DMS114 treated with DMSO at 0.1 percent for 48 hours (cell line): Measurements from ENCODE around the gene ADGRV1.
"Not testable (repeated sequence)": the region's sequence is repeated elsewhere in the genome, so short reads cannot be mapped to it uniquely, and the experiment has no call there.

Source experiments
- DNase-seq: peaks from one replicate; lab custom pipeline; 2025; ENCODE audit not compliant: unreplicated experiment; lab: John Stamatoyannopoulos, UW

ADGRV1 gene

GRCh38 chr5:91049112-91049511, 490.5 kb downstream of the ADGRV1 start:
- no peak for DNase-seq

DNA sequence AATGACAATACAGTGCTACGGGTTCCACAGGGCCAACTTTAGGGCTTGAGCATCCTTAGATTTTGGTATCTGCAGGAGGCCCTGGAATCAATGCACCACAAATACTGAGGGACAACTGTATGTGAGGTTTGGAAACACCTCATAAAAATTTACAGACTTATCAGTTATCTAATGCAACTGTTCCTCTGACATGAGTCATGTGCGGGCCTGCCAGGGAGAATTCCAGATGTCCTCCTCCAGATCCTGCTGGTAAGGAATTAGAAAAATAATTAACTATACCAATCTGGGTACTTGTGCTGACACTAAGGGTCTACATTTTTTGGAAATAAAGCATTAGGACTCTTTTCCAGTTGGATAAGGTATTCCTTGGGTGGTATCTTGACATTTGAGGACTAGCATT, 491.2 kb downstream of the ADGRV1 start:
- no peak for DNase-seq

DNA sequence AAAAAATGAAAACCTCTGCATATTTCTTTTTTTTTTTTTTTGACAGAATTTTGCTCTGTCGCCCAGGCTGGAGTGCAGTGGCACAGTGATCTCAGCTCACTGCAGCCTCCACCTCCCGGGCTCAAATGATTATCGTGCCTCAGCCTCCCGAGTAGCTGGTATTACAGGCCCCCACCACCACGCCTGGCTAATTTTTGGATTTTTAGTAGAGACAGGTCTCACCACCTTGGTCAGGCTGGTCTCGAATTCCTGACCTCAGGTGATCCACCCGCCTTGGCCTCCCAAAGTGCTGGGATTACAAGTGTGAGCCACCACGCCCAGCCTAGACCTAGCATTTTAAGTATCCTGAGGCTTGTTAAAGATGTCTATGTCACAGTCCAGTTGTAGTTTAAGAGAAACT, 493.8 kb downstream of the ADGRV1 start:
- DNase-seq = not testable (repeated sequence)

- DNase-seq = no peak
Observed at GRCh38 chr5:91052977-91053740, 494.6 kb downstream of the ADGRV1 start.

DNA sequence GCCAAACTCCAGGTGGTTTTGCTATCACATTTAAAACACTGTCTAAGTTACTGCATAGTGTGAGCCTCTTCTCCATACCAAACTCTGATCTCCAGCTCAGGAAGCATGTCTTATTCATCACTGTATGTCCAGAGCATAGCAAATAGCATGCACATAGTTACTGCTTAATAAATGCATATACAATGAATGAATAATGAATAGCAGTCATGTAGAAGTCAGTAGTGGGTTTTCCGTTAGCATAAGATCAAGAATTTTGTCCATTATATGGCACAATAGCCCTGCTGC, 495.1 kb downstream of the ADGRV1 start:
- no peak for DNase-seq

GRCh38 chr5:91058155-91058554, 499.6 kb downstream of the ADGRV1 start:
- no peak for DNase-seq

DNA sequence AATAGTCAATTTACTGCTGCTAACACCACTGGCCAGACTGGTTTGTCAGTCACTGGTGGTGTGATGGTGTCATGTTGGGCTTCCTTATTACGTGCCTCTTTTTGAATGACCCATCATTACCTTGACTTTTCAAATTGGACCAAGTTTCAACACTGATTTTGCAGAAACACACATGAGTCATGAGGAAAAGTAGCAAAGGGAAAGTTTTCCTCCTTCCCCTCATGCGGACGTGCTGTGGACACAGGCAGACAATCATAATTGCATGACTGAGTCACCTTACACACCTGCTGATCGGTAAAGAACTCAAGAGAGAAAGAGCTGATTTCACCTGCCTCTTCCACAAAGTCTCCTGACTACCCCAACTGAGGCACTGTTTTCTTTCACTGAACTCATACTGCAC, 500.0 kb downstream of the ADGRV1 start:
- no peak for DNase-seq

DNA sequence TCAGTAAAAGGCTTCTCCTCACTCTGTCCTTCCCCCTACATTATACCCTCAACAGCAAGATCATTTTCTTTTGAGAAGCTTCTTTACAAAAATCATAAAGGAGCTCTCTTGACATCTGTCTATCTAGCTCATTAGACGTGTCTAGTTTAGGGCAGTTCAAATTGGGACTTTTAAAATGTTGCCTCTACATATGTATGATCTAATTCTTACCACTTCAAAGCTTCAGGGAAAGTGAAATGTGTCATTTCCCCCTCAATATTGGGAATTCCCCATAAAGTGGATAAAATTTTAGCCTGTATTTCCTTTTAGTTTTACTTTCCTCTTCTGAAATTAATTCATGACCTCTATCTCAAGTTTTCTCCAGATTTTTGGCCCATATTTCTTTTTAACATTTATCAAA, 500.8 kb downstream of the ADGRV1 start:
- no peak for DNase-seq

DNA sequence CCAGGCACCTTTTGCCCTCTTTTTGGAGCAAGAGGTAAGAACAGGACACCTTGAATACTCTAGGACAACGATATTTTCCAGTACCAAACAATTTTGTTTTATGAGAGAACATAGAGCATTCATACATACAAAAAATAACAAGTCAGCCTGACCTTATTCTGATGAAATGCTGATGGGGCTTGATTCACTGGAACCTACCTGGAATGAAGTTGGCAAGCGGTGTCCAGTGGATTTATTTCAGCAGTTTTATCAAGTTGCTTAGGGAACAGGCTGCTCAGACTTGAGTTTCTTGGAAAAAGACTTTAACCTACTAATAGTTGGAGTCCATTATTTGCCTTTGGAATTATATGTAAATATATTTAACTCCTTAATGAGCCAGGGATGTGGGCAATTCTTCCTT, 502.5 kb downstream of the ADGRV1 start:
- DNase-seq = no peak

DNA sequence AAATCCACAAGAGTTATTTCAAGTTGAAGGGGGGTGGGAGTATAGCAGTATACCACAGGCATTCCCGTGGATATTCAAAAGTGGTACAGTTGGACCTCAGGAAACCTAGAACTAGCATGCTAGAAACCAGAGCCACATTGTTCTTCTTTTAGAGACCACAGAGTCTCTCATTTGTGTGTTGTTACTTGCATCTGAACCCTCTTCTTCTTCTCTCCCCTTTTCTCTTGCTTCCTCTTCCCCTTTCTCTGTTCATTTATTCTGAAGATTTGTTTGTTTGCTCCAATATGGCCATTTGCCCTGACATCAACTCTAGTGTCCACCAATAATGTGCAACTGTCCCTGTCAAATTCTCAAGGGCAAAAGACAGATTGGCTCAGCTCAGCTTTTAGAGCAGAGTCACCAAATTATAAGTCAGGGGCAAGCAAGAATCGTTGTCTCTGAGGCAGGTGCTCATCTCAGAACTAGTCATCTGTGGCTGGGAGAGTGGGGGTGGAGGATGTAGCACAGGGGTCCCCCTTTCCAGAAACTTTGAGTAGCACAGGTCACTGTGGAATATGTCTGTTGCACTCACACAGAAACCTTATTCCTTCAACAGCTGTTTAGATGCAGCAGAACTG, 503.5 kb downstream of the ADGRV1 start:
- DNase-seq = no peak

DNA sequence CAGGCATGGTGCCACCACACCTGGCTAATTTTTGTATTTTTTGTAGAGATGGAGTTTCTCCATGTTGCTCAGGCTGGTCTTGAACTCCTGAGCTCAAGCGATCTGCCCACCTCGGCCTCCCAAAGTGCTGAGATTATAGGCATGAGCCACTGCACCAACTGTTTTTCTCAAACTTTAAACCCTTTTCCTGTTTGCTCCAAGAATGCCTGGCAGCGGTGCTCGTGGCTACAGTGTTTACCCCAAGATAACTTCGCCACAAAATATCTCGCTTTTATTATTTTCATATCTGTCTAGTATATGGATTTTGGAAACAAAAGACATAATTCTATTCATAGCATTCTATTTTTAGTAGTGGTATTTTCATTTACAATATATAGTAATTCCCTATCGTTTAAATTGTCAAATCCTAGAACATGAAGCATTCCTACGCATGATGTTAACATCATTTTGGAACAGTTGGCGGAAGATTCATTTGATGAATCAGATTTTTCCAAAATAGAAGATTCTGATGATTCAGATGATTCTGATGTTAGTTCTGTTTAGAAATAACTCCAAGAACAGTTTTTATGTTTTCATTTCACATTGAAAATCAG, 504.6 kb downstream of the ADGRV1 start:
- not testable (repeated sequence) for DNase-seq

DNA sequence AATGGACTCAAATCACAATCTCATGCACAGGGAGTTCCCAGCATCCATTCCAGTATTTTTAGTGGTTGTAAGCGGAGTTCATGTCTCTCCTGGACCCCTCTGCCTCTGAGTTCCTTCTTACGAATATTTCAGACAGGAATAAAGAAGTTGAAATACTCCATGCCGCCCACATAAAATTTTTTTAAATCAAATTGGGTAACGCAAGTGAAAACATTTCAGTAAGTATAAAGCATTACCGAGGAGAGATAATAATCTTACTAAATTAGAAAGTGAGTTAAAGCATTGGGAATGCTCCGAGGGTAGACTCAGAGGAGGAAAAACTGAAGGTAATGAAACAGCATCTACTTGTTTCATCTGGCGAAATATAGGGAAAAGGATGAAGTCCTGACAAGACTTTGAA, 506.9 kb downstream of the ADGRV1 start:
- DNase-seq = no peak

DNA sequence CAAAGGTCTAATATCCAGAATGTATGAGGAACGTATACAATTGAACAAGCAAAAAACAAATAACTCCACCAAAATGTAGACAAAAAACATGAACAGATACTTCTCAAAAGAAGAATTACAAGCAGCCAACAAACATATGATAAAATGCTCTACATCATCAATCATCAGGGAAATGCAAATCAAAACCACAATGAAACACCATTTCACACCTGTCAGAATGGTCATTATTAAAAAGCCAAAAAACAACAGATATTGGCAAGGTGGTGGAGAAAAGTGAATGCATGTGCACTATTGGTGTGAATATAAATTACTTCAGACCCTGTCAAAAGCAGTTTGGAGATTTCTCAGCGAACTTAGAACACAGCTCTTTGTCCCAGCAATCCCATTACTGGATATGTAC, 510.8 kb downstream of the ADGRV1 start:
- DNase-seq = no peak

- no peak for DNase-seq
Observed at GRCh38 chr5:91070761-91071550, 512.4 kb downstream of the ADGRV1 start.

- no peak for DNase-seq
Observed at GRCh38 chr5:91072881-91073280, 514.3 kb downstream of the ADGRV1 start.

DNA sequence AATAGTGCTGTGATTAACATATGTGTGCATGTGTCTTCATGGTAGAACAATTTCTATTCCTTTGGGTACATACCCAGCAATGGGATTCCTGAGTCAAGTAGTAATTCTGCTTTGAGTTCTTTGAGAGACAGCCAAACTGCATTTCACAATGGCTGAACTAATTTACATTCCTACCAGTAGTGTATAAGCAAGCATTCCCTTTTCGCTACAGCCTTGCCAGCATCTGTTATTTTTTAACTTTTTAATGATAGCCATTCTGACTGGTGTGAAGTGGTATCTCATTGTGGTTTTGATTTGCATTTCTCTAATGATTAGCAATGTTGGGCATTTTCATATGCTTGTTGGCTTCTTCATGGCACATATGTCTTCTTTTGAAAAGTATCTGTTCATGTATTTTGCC, 516.0 kb downstream of the ADGRV1 start:
- DNase-seq = no peak

- no peak for DNase-seq
Observed at GRCh38 chr5:91076138-91076537, 517.5 kb downstream of the ADGRV1 start.

DNA sequence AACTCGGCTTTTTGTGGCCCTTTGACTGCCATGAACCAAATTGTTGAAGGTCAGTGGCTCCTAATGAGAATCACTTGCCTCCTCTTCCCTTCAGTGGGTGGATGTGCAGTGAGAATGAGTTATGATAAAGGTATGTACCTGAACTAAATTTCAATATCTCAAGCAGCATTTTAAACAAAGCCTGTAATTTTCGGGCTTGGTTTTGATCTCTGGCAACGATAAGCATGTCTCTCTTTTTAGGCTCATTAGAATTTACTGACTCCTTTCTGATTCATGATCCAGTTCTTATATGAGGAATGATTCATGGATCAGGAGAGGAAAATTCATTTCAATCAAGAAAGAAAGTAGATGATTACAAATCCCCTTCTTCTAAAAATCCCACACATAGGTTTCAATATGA, 519.0 kb downstream of the ADGRV1 start:
- no peak for DNase-seq

- DNase-seq = no peak
Observed at GRCh38 chr5:91079037-91079436, 520.4 kb downstream of the ADGRV1 start.

DNA sequence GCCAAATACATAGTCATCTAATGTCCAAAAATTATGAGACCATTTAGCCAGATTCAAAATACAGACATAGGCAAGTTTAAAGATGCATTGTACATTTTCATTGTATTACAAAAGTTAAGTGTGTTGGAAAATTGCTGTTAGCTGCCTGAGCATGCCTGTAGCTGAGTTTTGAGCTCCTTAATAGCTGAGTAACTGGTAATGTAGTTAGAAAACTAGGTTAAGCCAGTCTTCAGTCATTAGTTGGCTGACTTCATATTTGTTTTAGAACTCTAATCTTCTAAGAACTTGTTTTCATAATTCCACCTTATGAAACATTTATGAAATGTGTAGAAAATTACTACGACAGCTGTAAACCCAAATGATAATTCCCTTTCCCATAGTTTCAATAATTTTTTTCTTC, 531.2 kb downstream of the ADGRV1 start:
- DNase-seq = no peak

- no peak for DNase-seq
Observed at GRCh38 chr5:91090995-91091394, 532.4 kb downstream of the ADGRV1 start.
